SK-N-SH (cell line): ENCODE results near the gene MYO10. TPM values are rescaled to one million over a fixed set of nuclear protein-coding genes. Genes with fewer than 3 reads are reported as not detected.

Source experiments
- CTCF ChIA-PET: fragments of 300-600, 350-600 bp; formaldehyde crosslinking; extraction: SDS; loops from one replicate; lab custom pipeline; 2021; lab: Yijun Ruan, JAX
- POLR2A ChIA-PET: fragments of 350-600 bp; sonication (Branson Sonifier 250); formaldehyde crosslinking; extraction: SDS; loops from one replicate; lab custom pipeline; 2020; ENCODE audit warnings: antibody characterized with exemption, inconsistent platforms; lab: Yijun Ruan, JAX
- DNase-seq: peaks from one replicate; pipeline ENCODE4 v3.0.0; 2012
- H2AFZ ChIP-seq: fragments of 200-600 bp; sonication (generic); 2 replicates; pipeline ENCODE4 v1.8.1; 2016; ENCODE audit warnings: antibody characterized with exemption, mild to moderate bottlenecking, low read depth
- H3F3A ChIP-seq: fragments of 200-600 bp; sonication (generic); replicated peaks from 2 replicates; pipeline ENCODE3; 2016; ENCODE audit warnings: antibody characterized with exemption, mild to moderate bottlenecking; ENCODE audit not compliant: insufficient read depth
- H3K27ac ChIP-seq, 2 experiments: fragments of 200-500 bp in 1 of 2; fragments of 200-600 bp in 1 of 2; sonication (Bioruptor generic) in 1 of 2; sonication (generic), shearing (Covaris generic) in 1 of 2; 2 replicates each; pipeline versions ENCODE4 v1.5.1 to v1.6.1; 2014 to 2016; ENCODE audit warnings: low read depth in 2 of 2, inconsistent platforms in 1 of 2, low read length in 1 of 2, mild to moderate bottlenecking in 1 of 2, mixed read lengths in 1 of 2
- H3K27me3 ChIP-seq: fragments of 200-600 bp; sonication (generic), shearing (Covaris generic); 2 replicates; pipeline ENCODE4 v1.6.1; 2016; ENCODE audit warnings: mixed run types; ENCODE audit not compliant: insufficient read depth
- H3K36me3 ChIP-seq, 2 experiments: fragments of 200-500 bp in 1 of 2; fragments of 200-600 bp in 1 of 2; sonication (Bioruptor generic) in 1 of 2; sonication (generic) in 1 of 2; replicated peaks in 1 of 2; 2 replicates each; pipeline versions ENCODE3 to v1.5.1; 2014 to 2016; ENCODE audit warnings: low read length in 1 of 2, mild to moderate bottlenecking in 1 of 2; ENCODE audit not compliant: insufficient read depth in 2 of 2, control insufficient read depth in 1 of 2
- H3K4me1 ChIP-seq, 2 experiments: fragments of 200-500 bp in 1 of 2; fragments of 200-600 bp in 1 of 2; sonication (Bioruptor generic) in 1 of 2; sonication (generic), shearing (Covaris generic) in 1 of 2; 2 replicates each; pipeline versions ENCODE4 v1.5.1 to v1.6.1; 2014 to 2016; ENCODE audit warnings: low read depth in 1 of 2, low read length in 1 of 2, mixed run types in 1 of 2; ENCODE audit not compliant: insufficient read depth in 2 of 2, control insufficient read depth in 1 of 2
- H3K4me2 ChIP-seq: fragments of 200-600 bp; sonication (generic), shearing (Covaris generic); 2 replicates; pipeline ENCODE4 v1.6.1; 2017; ENCODE audit warnings: mixed run types
- H3K4me3 ChIP-seq, 2 experiments: fragments of 200-500 bp in 1 of 2; fragments of 200-600 bp in 1 of 2; sonication (Bioruptor generic) in 1 of 2; sonication (generic), shearing (Covaris generic) in 1 of 2; 2 replicates each; pipeline versions ENCODE4 v1.5.1 to v1.8.1; 2014 to 2016; ENCODE audit warnings: low read depth in 2 of 2, inconsistent platforms in 1 of 2, low read length in 1 of 2, mild to moderate bottlenecking in 1 of 2, mixed read lengths in 1 of 2, moderate library complexity in 1 of 2
- H3K79me2 ChIP-seq: fragments of 200-600 bp; sonication (generic); 2 replicates; pipeline ENCODE4 v1.8.1; 2017; ENCODE audit warnings: mild to moderate bottlenecking; ENCODE audit not compliant: insufficient read depth
- H3K9ac ChIP-seq: fragments of 200-600 bp; sonication (generic); 2 replicates; pipeline ENCODE4 v1.6.1; 2017; ENCODE audit warnings: mixed run types
- H3K9me2 ChIP-seq: fragments of 200-600 bp; sonication (generic); 2 replicates; pipeline ENCODE4 v1.6.1; 2017; ENCODE audit warnings: mixed run types
- H3K9me3 ChIP-seq: fragments of 200-600 bp; sonication (generic); 2 replicates; pipeline ENCODE4 v1.6.1; 2017; ENCODE audit warnings: mixed run types, mild to moderate bottlenecking, moderate library complexity
- H4K20me1 ChIP-seq: fragments of 200-600 bp; sonication (generic); 2 replicates; pipeline ENCODE4 v1.6.1; 2017; ENCODE audit warnings: mild to moderate bottlenecking, mixed run types; ENCODE audit not compliant: insufficient read depth
- ELF1 ChIP-seq: IDR thresholded peaks from 2 replicates; pipeline ENCODE4 v1.4.0; 2012
- EP300 ChIP-seq, 2 experiments: IDR thresholded peaks; 2 replicates each; pipeline versions ENCODE4 v1.4.0 to v1.6.1; 2012; ENCODE audit warnings: borderline replicate concordance in 1 of 2, low read depth in 1 of 2, low read length in 1 of 2
- FOXJ3 ChIP-seq: sonication (generic); formaldehyde crosslinking; IDR thresholded peaks from 2 replicates; pipeline ENCODE4 v1.5.1; 2020; ENCODE audit warnings: mild to moderate bottlenecking, missing genetic modification reagents
- IRF3 ChIP-seq: fragments of 150-350 bp; IDR thresholded peaks from 2 replicates; pipeline ENCODE4 v1.6.1; 2016; ENCODE audit warnings: mild to moderate bottlenecking, low read depth, low read length
- JUND ChIP-seq: IDR thresholded peaks from 2 replicates; pipeline ENCODE4 v1.4.0; 2012
- MEF2A ChIP-seq: IDR thresholded peaks from 2 replicates; pipeline ENCODE4 v1.4.0; 2012; ENCODE audit warnings: low read depth, borderline replicate concordance
- MXI1 ChIP-seq: IDR thresholded peaks from 2 replicates; pipeline ENCODE4 v1.6.1; 2012; ENCODE audit warnings: mild to moderate bottlenecking, low read depth, low read length, improper control_type of control experiment
- NFIC ChIP-seq: IDR thresholded peaks from 2 replicates; pipeline ENCODE4 v1.4.0; 2012; ENCODE audit warnings: borderline replicate concordance
- RCOR1 ChIP-seq: fragments of 150-350 bp; IDR thresholded peaks from 2 replicates; pipeline ENCODE4 v1.6.1; 2017; ENCODE audit warnings: antibody characterized with exemption, low read length
- REST ChIP-seq: IDR thresholded peaks from 2 replicates; pipeline ENCODE4 v1.6.1; 2012; ENCODE audit warnings: mild to moderate bottlenecking, low read depth, low read length, moderate library complexity
- RFX5 ChIP-seq: IDR thresholded peaks from 2 replicates; pipeline ENCODE4 v1.6.1; 2012; ENCODE audit warnings: mild to moderate bottlenecking, improper control_type of control experiment, low read length
- RXRA ChIP-seq: IDR thresholded peaks from 2 replicates; pipeline ENCODE4 v1.4.0; 2012; ENCODE audit warnings: low read depth, mild to moderate bottlenecking, borderline replicate concordance
- SMC3 ChIP-seq: IDR thresholded peaks from 2 replicates; pipeline ENCODE4 v1.6.1; 2012; ENCODE audit warnings: low read depth, low read length, improper control_type of control experiment
- TCF12 ChIP-seq: IDR thresholded peaks from 2 replicates; pipeline ENCODE4 v1.4.0; 2012
- TEAD4 ChIP-seq: IDR thresholded peaks from 2 replicates; pipeline ENCODE4 v1.4.0; 2012; ENCODE audit warnings: mild to moderate bottlenecking, borderline replicate concordance; ENCODE audit not compliant: insufficient read depth
- YY1 ChIP-seq: IDR thresholded peaks from 2 replicates; pipeline ENCODE4 v1.4.0; 2012; ENCODE audit warnings: low read depth, mild to moderate bottlenecking
- WGBS: methylation state at CpG from one replicate; pipeline ENCODE4 v1.1.6; 2017; ENCODE audit warnings: low lambda C conversion rate; 5-methylcytosine and 5-hydroxymethylcytosine counted together
- polyA plus RNA-seq, 3 experiments: library from polyadenylated mRNA; depleted of rRNA; stranded (reverse); fragments of >200 nt; gene quantifications; 2 replicates each; pipeline ENCODE4 v1.2.3, GENCODE V29; 2012
- TF ChIP-seq, protein P1 (sequence below): IDR thresholded peaks from 2 replicates; pipeline ENCODE4 v1.4.0; 2012; ENCODE audit warnings: low read depth
- TF ChIP-seq, protein P2 (sequence below): fragments of 150-350 bp; IDR thresholded peaks from 2 replicates; pipeline ENCODE4 v1.6.1; 2017; ENCODE audit warnings: antibody characterized with exemption, low read length, low read depth, borderline replicate concordance

MYO10 gene
- polyA plus RNA-seq, 1 of the 3 experiments (the other 2 are of a cell fraction) = 8.1 TPM

- peaks cover 70% of the 10 kb centered on the region for H4K20me1 ChIP-seq
- H3K9ac ChIP-seq = no peak overlapping the region
- peaks cover 6 to 21% of the 10 kb centered on the region in 2 experiments; a peak in 3 of 4 replicates for H3K4me1 ChIP-seq
- peaks cover 17% of the 10 kb centered on the region for H3F3A ChIP-seq
- H2AFZ ChIP-seq = no peak overlapping the region
- POLR2A ChIA-PET = no interaction called here
- DNase-seq = no peak
- H3K9me3 ChIP-seq = no peaks in the 10 kb centered on the region
- H3K27me3 ChIP-seq = no peaks in the 10 kb centered on the region
- no peak overlapping the region for H3K27ac ChIP-seq
- 93% methylated on average over 23 of the region's 23 CpGs for WGBS
- peaks cover 98% of the 10 kb centered on the region for H3K79me2 ChIP-seq
- CTCF ChIA-PET = interaction anchor here (0.6 to 10.2 kb wide), 2 partner anchors 143 to 396 kb away, joined by 3 to 159 read pairs; no protein-coding TSS in a partner anchor
- no peak overlapping the region for H3K4me3 ChIP-seq
- H3K4me2 ChIP-seq = no peak overlapping the region
- TF ChIP-seq EP300 (IDR thresholded peaks at IDR 0.05; ENCODE audit: borderline replicate concordance in 1 of 2, low read depth in 1 of 2, low read length in 1 of 2) = no peak
- no peak for TF ChIP-seq RXRA
- no peak for TF ChIP-seq YY1
- TF ChIP-seq, protein P1, sequence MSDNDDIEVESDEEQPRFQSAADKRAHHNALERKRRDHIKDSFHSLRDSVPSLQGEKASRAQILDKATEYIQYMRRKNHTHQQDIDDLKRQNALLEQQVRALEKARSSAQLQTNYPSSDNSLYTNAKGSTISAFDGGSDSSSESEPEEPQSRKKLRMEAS = no peak
- no peak for TF ChIP-seq MEF2A
- TF ChIP-seq SMC3 = no peak
- TF ChIP-seq NFIC = no peak
- TF ChIP-seq RCOR1 = no peak
- H3K9me2 ChIP-seq = no peaks in the 10 kb centered on the region
- peaks cover 0 to 4% of the 10 kb centered on the region in 2 experiments for H3K36me3 ChIP-seq
These were observed 141.7 kb downstream of the MYO10 start for GRCh38 chr5:16794269-16794913.

- DNase-seq = no peak
- H4K20me1 ChIP-seq = peaks cover 78% of the 10 kb centered on the region
- H2AFZ ChIP-seq = no peak overlapping the region
- CTCF ChIA-PET = interaction anchor here (0.9 to 10.2 kb wide), 12 partner anchors 9 to 424 kb away, joined by 3 to 159 read pairs (median 4); no protein-coding TSS in a partner anchor
- no peak overlapping the region for H3K4me2 ChIP-seq
- no peaks in the 10 kb centered on the region for H3K27me3 ChIP-seq
- H3F3A ChIP-seq = peaks cover 24% of the 10 kb centered on the region
- no peak overlapping the region for H3K4me3 ChIP-seq
- no peaks in the 10 kb centered on the region for H3K9me2 ChIP-seq
- H3K79me2 ChIP-seq = peaks cover 98% of the 10 kb centered on the region
- H3K4me1 ChIP-seq = peaks cover 6 to 21% of the 10 kb centered on the region in 2 experiments; a peak in 3 of 4 replicates
- H3K9me3 ChIP-seq = no peaks in the 10 kb centered on the region
- POLR2A ChIA-PET = interaction anchor here (0.6 kb wide), 1 partner anchor 61 kb away, joined by 3 read pairs; no protein-coding TSS in a partner anchor
- H3K9ac ChIP-seq = no peak overlapping the region
- TF ChIP-seq REST = no peak
- no peak for TF ChIP-seq IRF3
- no peak for TF ChIP-seq RFX5
- TF ChIP-seq JUND = no peak
- no peak for TF ChIP-seq TEAD4
- TF ChIP-seq ELF1 = no peak
- TF ChIP-seq, protein P2, sequence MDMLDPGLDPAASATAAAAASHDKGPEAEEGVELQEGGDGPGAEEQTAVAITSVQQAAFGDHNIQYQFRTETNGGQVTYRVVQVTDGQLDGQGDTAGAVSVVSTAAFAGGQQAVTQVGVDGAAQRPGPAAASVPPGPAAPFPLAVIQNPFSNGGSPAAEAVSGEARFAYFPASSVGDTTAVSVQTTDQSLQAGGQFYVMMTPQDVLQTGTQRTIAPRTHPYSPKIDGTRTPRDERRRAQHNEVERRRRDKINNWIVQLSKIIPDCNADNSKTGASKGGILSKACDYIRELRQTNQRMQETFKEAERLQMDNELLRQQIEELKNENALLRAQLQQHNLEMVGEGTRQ = no peak
- no peak for TF ChIP-seq MEF2A
- no peak for TF ChIP-seq FOXJ3 (CRISPR knock-in tag)
- TF ChIP-seq MXI1 = no peak
- TF ChIP-seq TCF12 = no peak
- WGBS = 87% methylated on average over 12 of the region's 13 CpGs
- H3K36me3 ChIP-seq = peaks cover 0 to 4% of the 10 kb centered on the region in 2 experiments
- H3K27ac ChIP-seq = peak overlapping the region in 1 of 2 experiments; percentile 69; a peak in 2 of 4 replicates
These were observed 143.4 kb downstream of the MYO10 start for GRCh38 chr5:16792598-16793275.
